Colon (tissue), 2 donors: Measurements from ENCODE around the gene COPA.

Source experiments
- FAIRE-seq: peaks from 2 replicates; lab custom pipeline; 2012; peaks lifted over from hg19 to GRCh38; lab: Jason Lieb, UNC
- donor health status: control.
- donor health status: control.

COPA gene

DNA sequence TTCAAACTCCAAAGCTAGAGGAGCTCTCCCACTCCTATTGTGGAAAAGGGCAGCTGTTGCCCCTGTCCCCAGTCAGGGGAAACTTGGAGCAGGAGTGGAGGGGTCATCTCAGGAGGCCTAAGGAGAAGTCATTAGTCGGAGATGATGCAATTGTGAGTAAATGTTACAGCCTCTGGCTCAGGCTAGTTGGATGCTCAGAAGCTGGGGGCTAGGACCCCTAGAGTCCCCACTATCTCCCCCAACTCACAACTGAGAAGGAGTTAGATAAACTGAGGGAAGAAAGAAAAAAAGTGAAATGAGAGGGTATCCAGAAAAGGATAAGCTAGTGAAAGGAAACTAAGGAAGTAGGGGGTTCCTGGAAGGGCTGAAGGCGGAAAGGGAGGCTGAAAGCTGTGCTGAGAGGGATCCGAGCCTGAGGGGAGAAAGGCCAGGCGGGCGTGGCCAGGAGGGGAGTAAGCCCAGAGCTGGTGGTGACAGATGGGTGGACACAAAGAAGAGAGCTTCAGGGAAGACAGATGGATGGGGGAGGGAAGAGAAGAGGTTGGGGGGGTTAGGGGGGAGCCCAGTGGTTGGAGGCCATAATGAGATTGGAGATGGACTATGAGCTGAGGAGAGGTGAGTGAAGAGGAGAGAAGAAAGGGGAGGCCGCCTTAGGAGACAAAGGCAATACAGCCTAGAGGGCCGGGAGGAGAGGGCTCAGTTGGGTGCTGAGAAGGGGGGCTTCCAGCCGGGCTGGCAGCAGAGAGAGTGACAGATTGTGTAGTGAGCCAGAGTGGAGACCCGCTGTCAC, 19.3 kb upstream of the COPA start:
- no peak for FAIRE-seq

DNA sequence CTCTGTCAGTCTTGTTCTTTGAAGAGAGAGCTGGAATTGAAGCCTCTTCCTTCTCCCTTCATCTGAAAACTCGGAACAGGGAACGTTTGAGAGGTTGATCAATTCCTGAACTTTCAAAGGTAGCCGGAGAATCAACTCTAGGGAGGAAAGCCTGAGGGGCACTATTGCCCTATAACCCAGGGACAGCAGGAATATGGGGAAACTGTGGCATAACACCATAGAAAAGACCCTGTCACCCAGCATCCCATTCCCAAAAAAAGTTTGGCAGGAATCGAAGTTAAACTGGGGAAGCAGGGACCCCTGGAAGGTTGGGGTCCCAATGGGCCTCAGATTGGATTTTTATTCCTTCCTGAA, 18.7 kb upstream of the COPA start:
- FAIRE-seq = no peak

- no peak for FAIRE-seq
Measured at GRCh38 chr1:160361199-160361598, 18.1 kb upstream of the COPA start.

DNA sequence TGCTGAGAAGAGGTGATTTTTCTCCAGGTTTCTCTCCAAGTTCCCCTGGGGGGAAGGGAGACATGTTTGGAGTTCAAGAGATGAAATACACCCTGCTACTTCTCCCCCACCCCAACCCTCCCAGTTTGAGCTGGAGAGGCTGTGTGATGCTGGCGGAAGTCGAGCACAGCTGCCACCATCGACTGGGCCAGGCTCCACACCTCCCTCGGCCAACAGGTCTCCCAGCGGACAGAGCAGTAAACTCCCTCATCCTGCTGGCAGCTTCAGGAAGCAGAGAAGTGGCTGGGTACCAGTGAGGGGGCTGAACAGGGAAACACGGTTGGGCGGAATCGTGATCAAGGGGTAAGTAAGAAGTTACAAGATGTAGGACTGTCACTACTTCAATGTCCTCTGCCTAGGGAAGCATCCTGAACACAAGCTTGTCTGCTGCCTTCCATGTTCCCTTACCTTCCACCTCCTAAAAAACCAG, 17.2 kb upstream of the COPA start:
- no peak for FAIRE-seq

DNA sequence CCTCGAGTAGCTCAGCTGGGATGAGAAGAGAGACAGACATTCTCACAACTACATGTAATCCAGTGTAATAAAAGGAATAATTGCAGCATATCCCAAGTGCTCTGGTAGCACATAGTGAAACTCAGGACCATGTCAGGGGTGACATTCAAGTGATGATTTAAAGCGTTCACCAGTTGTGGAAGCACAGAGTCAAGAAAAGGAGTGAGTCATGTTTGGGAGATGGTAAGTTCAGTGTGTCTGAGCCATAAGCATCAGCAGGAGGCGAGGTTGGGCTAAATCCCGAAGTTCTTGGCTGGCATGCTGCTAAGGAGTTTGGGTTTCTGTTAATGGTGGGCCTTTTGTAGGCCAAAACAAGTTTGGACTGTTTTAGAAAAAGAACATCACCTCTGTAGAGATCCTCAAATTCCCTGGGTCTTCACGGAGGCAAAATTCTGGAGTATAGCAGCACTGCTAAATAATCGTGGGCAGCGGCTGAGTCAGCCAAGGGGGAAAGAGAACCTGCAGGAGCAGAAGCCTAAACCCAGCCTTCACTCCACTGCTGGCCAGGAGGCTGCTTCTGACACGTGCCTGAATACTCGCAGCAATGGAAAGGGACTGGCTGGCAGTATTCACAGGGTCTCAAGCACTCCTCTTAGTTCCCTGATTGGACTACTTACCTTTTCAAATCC, 16.6 kb upstream of the COPA start:
- FAIRE-seq = no peak

DNA sequence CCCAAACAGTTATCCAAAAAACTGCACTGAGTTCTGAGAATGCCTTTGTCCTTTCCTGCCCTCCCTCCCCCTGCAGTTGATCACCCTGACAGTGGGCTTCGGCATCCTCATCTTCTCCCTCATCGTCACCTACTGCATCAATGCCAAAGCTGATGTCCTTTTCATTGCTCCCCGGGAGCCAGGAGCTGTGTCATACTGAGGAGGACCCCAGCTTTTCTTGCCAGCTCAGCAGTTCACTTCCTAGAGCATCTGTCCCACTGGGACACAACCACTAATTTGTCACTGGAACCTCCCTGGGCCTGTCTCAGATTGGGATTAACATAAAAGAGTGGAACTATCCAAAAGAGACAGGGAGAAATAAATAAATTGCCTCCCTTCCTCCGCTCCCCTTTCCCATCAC, 15.0 kb upstream of the COPA start:
- FAIRE-seq = no peak

DNA sequence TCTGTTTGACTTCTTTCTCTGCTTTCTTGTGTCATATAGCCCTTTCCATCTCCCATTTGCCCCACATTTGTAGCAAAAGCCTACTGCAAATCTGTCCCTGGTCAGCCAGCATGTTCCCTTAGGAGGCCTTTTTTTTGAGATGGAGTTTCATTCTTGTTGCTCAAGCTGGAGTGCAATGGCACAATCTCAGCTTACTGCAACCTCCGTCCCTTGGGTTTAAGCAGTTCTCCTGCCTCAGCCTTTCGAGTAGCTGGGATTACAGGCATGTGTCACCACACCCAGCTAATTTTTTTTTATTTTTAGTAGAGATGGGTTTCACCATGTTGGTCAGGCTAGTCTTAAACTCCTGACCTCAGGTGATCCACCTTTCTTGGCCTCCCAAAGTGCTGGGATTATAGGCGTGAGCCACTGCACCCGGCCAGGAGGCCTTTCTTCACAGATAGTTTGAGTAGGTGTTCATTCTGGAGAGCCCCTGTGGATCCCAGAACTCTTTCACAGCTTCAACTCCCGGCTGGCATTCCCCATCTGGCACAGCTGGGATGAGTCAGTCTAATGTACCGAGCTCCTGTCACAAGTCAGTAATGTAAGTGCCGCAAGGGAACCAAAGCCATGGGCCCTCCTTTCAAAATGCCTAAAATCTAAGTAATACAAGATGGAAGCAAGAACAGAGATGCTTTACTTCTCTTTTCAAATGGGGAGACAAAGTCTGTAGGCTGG, 14.4 kb upstream of the COPA start:
- no peak for FAIRE-seq

DNA sequence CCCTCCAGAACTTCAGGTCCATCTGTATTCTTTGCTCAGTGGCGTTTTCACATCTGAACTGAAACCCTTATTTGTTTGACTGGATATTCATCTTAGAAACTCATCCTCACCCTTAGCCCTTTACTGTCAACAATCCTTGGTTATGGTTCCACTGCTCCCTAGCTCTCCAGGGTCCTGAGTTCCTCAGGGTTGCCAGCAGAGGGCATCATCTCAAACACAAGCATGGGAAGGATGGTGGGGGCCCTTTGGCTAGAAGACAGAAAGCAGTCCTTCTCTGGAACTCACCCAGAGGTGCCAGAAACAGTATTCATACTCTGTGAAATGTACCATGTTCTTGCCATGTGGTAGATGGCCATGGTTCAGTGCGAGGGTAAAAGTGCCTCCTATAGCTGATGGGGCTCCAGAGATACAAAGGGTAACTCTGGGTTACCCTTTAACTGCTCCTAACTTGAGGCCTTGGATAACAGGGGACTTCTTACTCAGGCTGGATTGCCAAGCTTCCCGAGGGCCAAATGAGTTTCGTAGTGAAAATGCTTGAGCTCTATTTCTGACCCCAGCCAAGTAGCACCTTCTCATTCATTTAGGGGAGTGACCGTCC, 11.4 kb upstream of the COPA start:
- no peak for FAIRE-seq

DNA sequence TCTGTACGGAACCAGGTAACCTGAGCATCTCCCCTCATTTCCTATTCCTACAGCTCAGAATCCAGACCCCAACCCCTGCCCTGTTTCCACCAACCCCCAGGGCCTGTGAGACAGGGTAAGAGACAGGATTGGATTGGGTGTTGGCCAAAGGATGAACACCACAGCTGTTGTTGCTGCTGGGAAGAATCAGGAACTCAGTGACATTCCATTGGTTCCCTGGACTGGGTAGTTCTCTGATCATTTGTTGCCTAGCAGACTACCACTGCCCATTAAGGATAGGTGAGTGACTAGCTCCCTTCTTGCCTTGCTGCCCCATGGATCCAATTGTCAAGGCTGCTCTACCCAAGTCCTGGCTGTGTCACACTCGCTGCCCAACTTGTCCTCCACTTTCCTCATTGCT, 10.2 kb upstream of the COPA start:
- FAIRE-seq = no peak

GRCh38 chr1:160352555-160352954, 9.5 kb upstream of the COPA start:
- no peak for FAIRE-seq

- FAIRE-seq = no peak
Measured at GRCh38 chr1:160351629-160352028, 8.6 kb upstream of the COPA start.

GRCh38 chr1:160346958-160347357, 3.9 kb upstream of the COPA start:
- no peak for FAIRE-seq

DNA sequence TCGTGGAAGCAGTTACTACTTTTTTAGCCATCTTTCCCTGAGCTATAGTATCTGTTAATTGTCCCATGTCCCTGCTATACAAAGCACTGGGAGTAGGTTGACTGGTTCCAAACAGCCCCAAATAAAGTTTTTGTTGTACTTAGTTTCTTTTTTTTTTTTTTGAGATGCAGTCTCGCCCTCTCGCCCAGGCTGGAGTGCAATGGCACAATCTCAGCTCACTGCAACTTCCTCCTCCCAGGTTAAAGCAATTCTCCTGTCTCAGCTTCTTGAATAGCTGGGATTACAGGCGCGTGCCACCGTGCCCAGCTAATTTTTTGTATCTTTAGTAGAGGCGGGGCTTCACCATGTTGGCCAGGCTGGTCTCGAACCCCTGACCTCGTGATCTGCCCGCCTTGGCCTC, 3.4 kb upstream of the COPA start:
- no peak for FAIRE-seq

- no peak for FAIRE-seq
Measured at GRCh38 chr1:160344936-160345335, 1.9 kb upstream of the COPA start.

GRCh38 chr1:160344241-160344640, 1.2 kb upstream of the COPA start:
- no peak for FAIRE-seq

DNA sequence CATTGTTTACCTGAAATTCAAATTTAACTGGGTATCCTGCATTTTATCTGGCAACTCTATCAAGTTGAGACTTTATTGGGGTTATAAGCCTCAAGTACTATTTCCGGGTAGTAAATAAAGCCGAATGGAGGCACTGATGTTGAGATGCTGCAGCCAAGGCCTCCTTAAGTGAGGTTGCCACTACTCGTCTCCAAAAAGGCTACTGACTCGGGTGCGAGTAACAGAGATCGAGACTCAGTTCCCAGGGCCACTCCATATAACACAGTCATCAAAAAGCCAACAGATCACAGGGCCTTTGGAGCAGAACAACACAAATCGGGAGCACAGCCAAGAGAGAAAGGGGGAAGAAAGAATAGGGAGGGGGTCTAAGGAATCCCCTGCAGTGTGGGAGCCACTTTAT, 524 bp downstream of the COPA start:
- FAIRE-seq = no peak

DNA sequence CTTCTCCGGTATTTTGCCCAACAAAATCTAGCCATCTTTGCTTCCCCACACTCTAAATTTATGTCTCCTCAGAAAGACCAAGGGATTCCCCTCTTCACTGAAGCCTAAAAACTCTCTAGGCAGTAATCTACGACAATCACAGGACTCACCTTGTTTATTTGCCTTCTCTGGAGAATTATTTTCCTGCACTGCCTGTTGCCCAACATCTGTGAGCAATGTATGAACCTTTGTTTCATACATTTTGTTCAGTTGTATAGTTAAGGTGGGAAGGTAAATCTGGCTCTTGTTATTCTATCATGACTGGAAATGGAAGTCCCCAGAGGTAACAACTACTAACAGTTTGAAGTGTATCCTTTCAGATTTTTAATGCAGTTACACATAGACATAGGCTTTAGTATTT, 2.2 kb downstream of the COPA start:
- no peak for FAIRE-seq

DNA sequence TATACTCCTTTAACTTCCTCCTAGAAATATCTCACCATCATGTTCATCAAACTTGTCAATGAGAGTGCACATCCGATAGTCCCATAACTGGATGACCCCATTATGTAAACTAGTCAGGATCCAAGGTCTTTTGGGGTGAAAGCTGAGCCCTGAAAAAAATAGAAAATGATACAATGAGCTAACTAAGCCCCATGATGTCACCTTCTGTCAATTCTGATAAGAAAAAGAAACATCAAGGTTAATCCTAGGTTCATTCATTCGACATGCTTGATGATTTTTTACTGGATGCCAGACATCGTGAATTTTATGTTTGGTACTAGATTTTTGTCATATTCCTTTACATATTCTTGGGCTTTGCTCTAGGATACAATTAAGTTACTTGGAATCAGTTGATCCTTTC, 2.9 kb downstream of the COPA start:
- no peak for FAIRE-seq

DNA sequence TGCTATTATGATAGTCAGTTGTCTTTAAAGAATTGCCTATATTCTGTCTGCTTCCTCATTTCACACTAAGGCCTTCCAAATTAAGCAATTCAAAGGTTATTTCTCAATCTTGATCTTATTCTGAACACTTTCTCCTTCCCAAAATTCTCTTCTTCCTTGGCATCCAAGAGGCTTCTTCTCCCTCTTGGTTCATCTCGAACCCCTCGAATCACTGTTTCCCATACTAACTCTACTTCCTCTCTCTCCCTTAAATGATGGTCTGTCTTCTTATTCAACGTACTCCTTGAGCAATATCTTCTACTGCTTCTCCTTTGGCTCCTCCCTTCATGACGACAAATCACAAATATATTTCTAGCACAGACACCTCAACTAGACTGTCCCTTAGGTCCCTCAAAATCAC, 4.5 kb downstream of the COPA start:
- no peak for FAIRE-seq

DNA sequence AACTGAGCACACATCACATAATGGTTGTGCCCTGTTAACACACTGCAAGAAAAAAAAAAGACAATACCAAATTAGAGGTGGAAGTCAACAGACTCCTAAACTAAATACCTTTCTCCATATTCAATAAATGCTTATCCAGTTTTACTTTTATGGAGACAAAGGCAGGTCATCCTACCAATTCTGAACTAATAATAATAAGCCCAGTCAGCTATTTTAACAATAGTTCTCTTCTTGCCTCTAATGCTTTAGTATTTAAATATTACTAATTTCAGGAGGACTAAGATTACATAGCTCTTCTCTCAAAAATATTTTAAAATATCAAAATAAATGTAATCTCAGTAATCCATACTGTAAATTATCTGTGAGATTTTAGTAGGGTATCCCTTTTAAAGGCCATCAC, 10.5 kb downstream of the COPA start:
- no peak for FAIRE-seq

GRCh38 chr1:160330119-160330518, 12.9 kb downstream of the COPA start:
- FAIRE-seq = no peak

- no peak for FAIRE-seq
Measured at GRCh38 chr1:160328184-160328583, 14.9 kb downstream of the COPA start.

DNA sequence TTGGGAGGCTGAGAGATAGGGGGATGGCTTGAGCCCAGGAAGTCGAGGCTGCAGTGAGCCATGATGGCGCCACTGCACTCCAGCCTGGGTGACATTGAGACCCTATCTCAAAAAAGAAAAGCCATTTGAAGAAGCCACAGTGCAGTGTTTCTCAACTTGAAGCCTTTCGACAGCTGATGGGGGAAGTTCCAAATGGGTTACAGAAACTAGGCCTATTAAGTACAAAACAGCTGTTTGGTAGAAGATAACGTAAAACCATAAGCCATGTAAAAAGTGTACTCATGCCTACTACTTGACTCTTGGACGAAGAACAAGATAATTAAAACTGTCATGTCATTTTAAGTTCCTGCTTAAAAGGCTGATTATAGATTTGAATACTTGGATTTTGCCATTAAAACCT, 16.6 kb downstream of the COPA start:
- no peak for FAIRE-seq
